GM18873 (cell line): ENCODE data around the gene PEAR1.

Experiments used
- ATAC-seq: cut with Tn5 transposase; IDR thresholded peaks from one replicate; pipeline ENCODE4 v1.9.1; 2021; ENCODE audit warnings: mild to moderate bottlenecking, moderate library complexity, moderate number of reproducible peaks; ENCODE audit not compliant: unreplicated experiment, low FRiP score

Gene PEAR1

GRCh38 chr1:156957634-156958033, 64.1 kb downstream of the PEAR1 start:
- no peak for ATAC-seq

GRCh38 chr1:156958247-156958714, 64.8 kb downstream of the PEAR1 start:
- no peak for ATAC-seq

GRCh38 chr1:156959414-156959813, 65.9 kb downstream of the PEAR1 start:
- ATAC-seq, result no peak

GRCh38 chr1:156959925-156960324, 66.4 kb downstream of the PEAR1 start:
- ATAC-seq, result no peak

GRCh38 chr1:156961709-156962108, 68.2 kb downstream of the PEAR1 start:
- ATAC-seq, result no peak

- ATAC-seq, result no peak
Observed at GRCh38 chr1:156963621-156964020, 70.1 kb downstream of the PEAR1 start.

- no peak for ATAC-seq
Observed at GRCh38 chr1:156964441-156964840, 70.9 kb downstream of the PEAR1 start.
